GM12875 (cell line): ENCODE results near the gene NCOA3.

Experiments
- H3K4me3 ChIP-seq: one replicate; pipeline ENCODE4 v1.5.1; 2011; ENCODE audit warnings: low read depth, low read length, control low read depth
- CTCF ChIP-seq: IDR thresholded peaks from 2 replicates; pipeline ENCODE4 v1.5.1; 2011; ENCODE audit warnings: low read depth, mild to moderate bottlenecking, control low read depth, inconsistent platforms, low read length, moderate library complexity, borderline replicate concordance; ENCODE audit not compliant: insufficient read depth

Gene NCOA3

DNA sequence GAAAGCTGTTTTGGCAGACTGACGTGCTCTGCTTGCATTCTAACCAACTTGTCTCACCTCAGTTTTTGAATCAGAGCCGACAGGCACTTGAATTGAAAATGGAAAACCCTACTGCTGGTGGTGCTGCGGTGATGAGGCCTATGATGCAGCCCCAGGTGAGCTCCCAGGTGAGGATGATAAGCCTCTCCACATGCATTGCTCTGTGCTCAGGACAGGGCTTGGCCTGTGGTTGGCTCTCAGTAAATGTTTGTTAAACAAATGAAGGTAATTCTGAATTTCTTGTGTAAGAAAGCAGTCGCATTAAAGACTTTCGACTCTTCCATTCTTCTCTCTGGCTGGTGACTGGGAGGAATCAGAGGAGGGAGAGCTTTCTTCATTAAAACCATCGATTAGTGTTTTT is 147.3 kb downstream of the NCOA3 start:
- H3K4me3 ChIP-seq = no peak overlapping the region
- no peak for TF ChIP-seq CTCF

GRCh38 chr20:47652301-47652700 is 150.6 kb downstream of the NCOA3 start:
- H3K4me3 ChIP-seq = no peak overlapping the region
- TF ChIP-seq CTCF = no peak

GRCh38 chr20:47652794-47653193 is 151.1 kb downstream of the NCOA3 start:
- TF ChIP-seq CTCF = no peak
- no peak overlapping the region for H3K4me3 ChIP-seq

- TF ChIP-seq CTCF = no peak
- H3K4me3 ChIP-seq = no peak overlapping the region
Measured at GRCh38 chr20:47653869-47654268, 152.2 kb downstream of the NCOA3 start.

- H3K4me3 ChIP-seq = no peak overlapping the region
- no peak for TF ChIP-seq CTCF
Measured at GRCh38 chr20:47654370-47654769, 152.7 kb downstream of the NCOA3 start.

DNA sequence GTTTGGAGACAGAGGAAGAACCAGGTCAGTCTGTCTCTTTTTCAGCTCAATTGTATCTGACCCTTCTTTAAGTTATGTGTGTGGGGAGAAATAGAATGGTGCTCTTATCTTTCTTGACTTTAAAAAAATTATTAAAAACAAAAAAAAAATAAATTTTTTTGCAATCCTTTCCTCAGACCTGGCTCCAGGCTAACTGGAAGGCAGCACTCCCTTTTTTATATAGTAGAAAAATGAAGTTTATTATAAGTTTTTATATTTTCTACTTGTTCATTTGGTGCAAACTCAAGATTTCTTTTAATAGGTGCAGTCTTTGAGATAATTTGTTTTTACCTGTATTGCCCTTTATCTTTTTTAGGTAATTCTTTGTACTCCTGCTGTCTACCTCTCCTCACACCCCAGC is 153.9 kb downstream of the NCOA3 start:
- no peak for TF ChIP-seq CTCF
- no peak overlapping the region for H3K4me3 ChIP-seq

- TF ChIP-seq CTCF = no peak
- H3K4me3 ChIP-seq = no peak overlapping the region
Measured at GRCh38 chr20:47656318-47656717, 154.6 kb downstream of the NCOA3 start.
